ENCODE results near the gene PERM1. TPM values are rescaled to one million over a fixed set of nuclear protein-coding genes. Genes with fewer than 3 reads are reported as not detected.
"Not testable (repeated sequence)": the region's sequence is repeated elsewhere in the genome, so short reads cannot be mapped to it uniquely, and the experiment has no call there.

Gene PERM1
- total and polyA plus RNA-seq, 9 donors = 0.86 to 3.1 (median 1.9) TPM

GRCh38 chr1:978835-979743 is 2.8 kb downstream of the PERM1 start:
- Histone ChIP-seq H3K4me1 (ENCODE audit: control insufficient read depth, insufficient read depth, low read length) (peaks cover 20% of the 10 kb centered on the region), H3K36me3 (ENCODE audit: control insufficient read depth, insufficient read depth, low read length) (no peaks in the 10 kb centered on the region), H3K27ac (ENCODE audit: low read length) (no peak overlapping the region), H3K4me3 (ENCODE audit: low read length) (no peak overlapping the region), H3K9me3 (replicated peaks; ENCODE audit: control insufficient read depth, low read depth, low read length) (no peaks in the 10 kb centered on the region), H3K27me3 (ENCODE audit: control insufficient read depth, insufficient read depth, low read length) (peaks cover 40% of the 10 kb centered on the region)
- 76% methylated on average over 47 of the region's 60 CpGs for WGBS (ENCODE audit: insufficient coverage)
- DNase-seq = no peak

- H3K4me1 ChIP-seq (ENCODE audit: control insufficient read depth, insufficient read depth, low read length) = peaks cover 20% of the 10 kb centered on the region
- no peak overlapping the region for H3K27ac ChIP-seq (ENCODE audit: low read length)
- no peak for DNase-seq
- no peaks in the 10 kb centered on the region for H3K36me3 ChIP-seq (ENCODE audit: control insufficient read depth, insufficient read depth, low read length)
- H3K4me3 ChIP-seq (ENCODE audit: low read length) = no peak overlapping the region
- peaks cover 41% of the 10 kb centered on the region for H3K27me3 ChIP-seq (ENCODE audit: control insufficient read depth, insufficient read depth, low read length)
- WGBS (ENCODE audit: insufficient coverage) = 86% methylated on average over 42 of the region's 44 CpGs
- no peaks in the 10 kb centered on the region for H3K9me3 ChIP-seq (replicated peaks; ENCODE audit: control insufficient read depth, low read depth, low read length)
These were observed 3.6 kb downstream of the PERM1 start for GRCh38 chr1:978069-978834.

GRCh38 chr1:976791-977190 is 5.1 kb downstream of the PERM1 start:
- not testable (repeated sequence) for H3K27ac ChIP-seq (ENCODE audit: low read length); H3K9me3 ChIP-seq (replicated peaks; ENCODE audit: control insufficient read depth, low read depth, low read length); H3K4me3 ChIP-seq (ENCODE audit: low read length); H3K36me3 ChIP-seq (ENCODE audit: control insufficient read depth, insufficient read depth, low read length); DNase-seq
- peaks cover 12% of the 10 kb centered on the region for H3K4me1 ChIP-seq (ENCODE audit: control insufficient read depth, insufficient read depth, low read length)
- peaks cover 47% of the 10 kb centered on the region for H3K27me3 ChIP-seq (ENCODE audit: control insufficient read depth, insufficient read depth, low read length)
- no CpG with 5 or more reads among the region's 39 CpGs for WGBS (ENCODE audit: insufficient coverage)

GRCh38 chr1:975896-976683 is 5.8 kb downstream of the PERM1 start:
- Histone ChIP-seq H3K27me3 (ENCODE audit: control insufficient read depth, insufficient read depth, low read length) (peaks cover 54% of the 10 kb centered on the region), H3K36me3 (ENCODE audit: control insufficient read depth, insufficient read depth, low read length) (no peaks in the 10 kb centered on the region), H3K9me3 (replicated peaks; ENCODE audit: control insufficient read depth, low read depth, low read length) (no peaks in the 10 kb centered on the region), H3K27ac (ENCODE audit: low read length) (no peak overlapping the region), H3K4me3 (ENCODE audit: low read length) (no peak overlapping the region), H3K4me1 (ENCODE audit: control insufficient read depth, insufficient read depth, low read length) (peaks cover 10% of the 10 kb centered on the region)
- DNase-seq = no peak
- under 1% methylated on average over 33 of the region's 40 CpGs for WGBS (ENCODE audit: insufficient coverage)

- peaks cover 7% of the 10 kb centered on the region for H3K4me1 ChIP-seq (ENCODE audit: control insufficient read depth, insufficient read depth, low read length)
- H3K9me3 ChIP-seq (replicated peaks; ENCODE audit: control insufficient read depth, low read depth, low read length) = no peaks in the 10 kb centered on the region
- no peak overlapping the region for H3K27ac ChIP-seq (ENCODE audit: low read length)
- H3K27me3 ChIP-seq (ENCODE audit: control insufficient read depth, insufficient read depth, low read length) = peaks cover 59% of the 10 kb centered on the region
- no peak for DNase-seq
- WGBS (ENCODE audit: insufficient coverage) = 67% methylated on average over 9 of the region's 9 CpGs
- H3K4me3 ChIP-seq (ENCODE audit: low read length) = no peak overlapping the region
- H3K36me3 ChIP-seq (ENCODE audit: control insufficient read depth, insufficient read depth, low read length) = no peaks in the 10 kb centered on the region
These were observed 6.5 kb downstream of the PERM1 start for GRCh38 chr1:975365-975764.

- H3K9me3 ChIP-seq (replicated peaks; ENCODE audit: control insufficient read depth, low read depth, low read length) = no peaks in the 10 kb centered on the region
- H3K4me1 ChIP-seq (ENCODE audit: control insufficient read depth, insufficient read depth, low read length) = peaks cover 7% of the 10 kb centered on the region
- DNase-seq = no peak
- H3K36me3 ChIP-seq (ENCODE audit: control insufficient read depth, insufficient read depth, low read length) = no peaks in the 10 kb centered on the region
- no peak overlapping the region for H3K27ac ChIP-seq (ENCODE audit: low read length)
- peaks cover 64% of the 10 kb centered on the region for H3K27me3 ChIP-seq (ENCODE audit: control insufficient read depth, insufficient read depth, low read length)
- no peak overlapping the region for H3K4me3 ChIP-seq (ENCODE audit: low read length)
- 55% methylated on average over 17 of the region's 17 CpGs for WGBS (ENCODE audit: insufficient coverage)
These were observed 7.1 kb downstream of the PERM1 start for GRCh38 chr1:974687-975328.

- no peak overlapping the region for H3K27ac ChIP-seq (ENCODE audit: low read length)
- no peaks in the 10 kb centered on the region for H3K36me3 ChIP-seq (ENCODE audit: control insufficient read depth, insufficient read depth, low read length)
- H3K4me3 ChIP-seq (ENCODE audit: low read length) = no peak overlapping the region
- DNase-seq = no peak
- peaks cover 67% of the 10 kb centered on the region for H3K27me3 ChIP-seq (ENCODE audit: control insufficient read depth, insufficient read depth, low read length)
- H3K9me3 ChIP-seq (replicated peaks; ENCODE audit: control insufficient read depth, low read depth, low read length) = no peaks in the 10 kb centered on the region
- 73% methylated on average over 3 of the region's 11 CpGs for WGBS (ENCODE audit: insufficient coverage)
- H3K4me1 ChIP-seq (ENCODE audit: control insufficient read depth, insufficient read depth, low read length) = peaks cover 7% of the 10 kb centered on the region
These were observed 7.6 kb downstream of the PERM1 start for GRCh38 chr1:974293-974640.

GRCh38 chr1:973459-974292 is 8.2 kb downstream of the PERM1 start:
- Histone ChIP-seq H3K27ac (ENCODE audit: low read length) (no peak overlapping the region), H3K36me3 (ENCODE audit: control insufficient read depth, insufficient read depth, low read length) (no peaks in the 10 kb centered on the region), H3K9me3 (replicated peaks; ENCODE audit: control insufficient read depth, low read depth, low read length) (no peaks in the 10 kb centered on the region), H3K4me3 (ENCODE audit: low read length) (no peak overlapping the region), H3K27me3 (ENCODE audit: control insufficient read depth, insufficient read depth, low read length) (peaks cover 70% of the 10 kb centered on the region), H3K4me1 (ENCODE audit: control insufficient read depth, insufficient read depth, low read length) (peaks cover 7% of the 10 kb centered on the region)
- 75% methylated on average over 20 of the region's 28 CpGs for WGBS (ENCODE audit: insufficient coverage)
- no peak for DNase-seq

All from muscle of leg (tissue), 11 donors.